ENCODE measurements around the gene AAMP.

DNA sequence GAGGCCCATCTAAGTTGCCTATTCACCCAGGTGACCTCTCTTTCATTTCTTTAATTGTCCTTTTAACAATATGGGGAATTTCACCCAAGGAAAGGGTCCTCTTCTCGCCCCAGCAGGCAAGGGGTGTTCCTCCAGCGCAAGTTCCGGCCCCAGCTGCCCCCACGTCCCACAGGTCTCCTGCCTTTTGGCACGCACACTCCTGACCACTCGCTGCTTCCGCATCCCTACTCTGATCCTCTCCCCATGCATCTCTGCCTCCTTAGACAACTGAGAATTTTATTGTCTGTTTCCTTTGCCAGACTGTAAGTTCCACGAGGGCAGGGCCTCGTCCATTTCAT, 53.6 kb downstream of the AAMP start:
- TF ChIP-seq POLR2AphosphoS5 (IDR thresholded peaks at IDR 0.05) (no peak), POLR2A (IDR thresholded peaks at IDR 0.05) (no peak)

Data from gastroesophageal sphincter (tissue), 2 donors.